Measurements from ENCODE around the gene HLCS.

- TF ChIP-seq EZH2 (IDR thresholded peaks at IDR 0.05; ENCODE audit: low read length, missing control alignments) (no peak), CTCF (conservative IDR thresholded peaks at IDR 0.05 in 1 of 2, IDR thresholded peaks at IDR 0.05 in 1 of 2; ENCODE audit: low read depth in 1 of 2, low read length in 2 of 2) (no peak)
Observed at GRCh38 chr21:36704281-36704957, 262.1 kb downstream of the HLCS start.
